ENCODE data around the gene FAM117A.
"Not testable (repeated sequence)": the region's sequence is repeated elsewhere in the genome, so short reads cannot be mapped to it uniquely, and the experiment has no call there.

Gene FAM117A

DNA sequence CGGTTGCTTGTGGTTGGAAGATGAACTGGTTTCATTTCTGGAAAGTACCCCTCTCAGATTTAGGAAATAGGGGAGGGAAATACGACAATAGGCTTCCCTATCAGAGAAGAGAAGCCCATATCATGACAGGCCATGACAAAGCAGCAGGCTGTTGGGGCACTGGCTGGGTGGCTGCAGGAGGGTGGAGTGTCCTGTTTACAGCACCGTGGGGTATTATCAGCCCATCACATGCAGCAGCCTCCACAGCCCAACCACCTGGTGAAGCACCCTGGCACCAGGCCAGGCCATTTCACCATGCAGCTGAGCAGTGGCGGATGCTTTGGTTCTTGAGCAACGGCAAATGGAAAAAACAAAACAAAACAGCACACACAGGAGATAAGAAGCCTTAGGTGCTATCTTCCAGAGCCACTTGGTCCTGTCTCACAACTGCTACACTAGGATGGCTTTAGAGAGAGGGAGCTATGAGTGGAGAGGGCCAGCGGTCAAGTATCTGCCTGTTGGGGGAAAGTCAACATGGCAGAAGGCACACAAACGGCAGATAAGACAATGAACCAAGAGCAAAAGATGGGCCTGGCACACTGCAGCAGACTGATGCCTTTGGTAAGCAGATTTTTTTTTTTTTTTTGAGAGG lies 24.2 kb downstream of the FAM117A start:
- DNase-seq = peak; percentile 85
- Mint-ChIP-seq H3K27me3 (no peaks in the 10 kb centered on the region), H3K36me3 (ENCODE audit: low read depth) (peaks cover 10% of the 10 kb centered on the region), H3K4me3 (peak overlapping the region; percentile 79), H3K27ac (peak overlapping the region; percentile 92), H3K4me1 (peaks cover 81% of the 10 kb centered on the region), H3K9me3 (no peaks in the 10 kb centered on the region)
- ATAC-seq = peak; percentile 97

DNA sequence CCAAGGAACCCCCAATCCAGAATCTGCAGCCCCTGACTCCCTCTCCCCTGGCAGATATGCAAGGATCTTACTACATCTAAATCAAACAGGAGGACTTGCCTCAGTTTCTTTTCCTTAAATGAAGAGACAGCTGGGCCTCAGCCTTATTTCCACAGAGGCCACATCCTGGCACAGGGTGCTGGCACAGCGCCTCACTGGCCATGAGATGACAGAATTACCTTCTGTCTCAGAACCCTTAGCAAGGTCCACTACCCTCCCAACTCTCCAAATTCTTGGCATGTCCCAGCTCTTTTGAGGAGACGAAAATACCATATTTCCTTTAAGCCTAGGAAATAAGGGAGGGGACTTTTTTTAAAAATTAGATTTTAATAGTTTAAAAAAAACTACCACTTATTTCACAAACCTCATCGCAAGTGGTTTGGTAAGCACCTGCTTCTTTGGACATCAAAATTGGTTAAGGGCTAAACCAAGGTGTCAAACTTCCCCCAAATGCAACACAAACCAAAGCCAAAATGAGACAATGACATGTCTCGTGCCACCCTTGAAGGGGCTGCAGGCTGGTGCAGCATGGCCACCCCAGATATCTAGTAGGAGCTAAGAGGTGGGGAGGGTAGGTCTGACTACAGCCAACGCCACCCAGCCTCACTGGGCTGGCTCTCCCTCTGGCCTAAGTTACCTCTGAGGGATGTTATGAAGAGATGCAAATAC lies 25.3 kb downstream of the FAM117A start:
- peak overlapping the region; percentile 92 for H3K27ac Mint-ChIP-seq
- no peaks in the 10 kb centered on the region for H3K27me3 Mint-ChIP-seq
- H3K4me1 Mint-ChIP-seq = peaks cover 75% of the 10 kb centered on the region
- no peak for ATAC-seq
- DNase-seq = no peak
- no peaks in the 10 kb centered on the region for H3K9me3 Mint-ChIP-seq
- peak overlapping the region; percentile 79 for H3K4me3 Mint-ChIP-seq
- peaks cover 13% of the 10 kb centered on the region for H3K36me3 Mint-ChIP-seq (ENCODE audit: low read depth)

DNA sequence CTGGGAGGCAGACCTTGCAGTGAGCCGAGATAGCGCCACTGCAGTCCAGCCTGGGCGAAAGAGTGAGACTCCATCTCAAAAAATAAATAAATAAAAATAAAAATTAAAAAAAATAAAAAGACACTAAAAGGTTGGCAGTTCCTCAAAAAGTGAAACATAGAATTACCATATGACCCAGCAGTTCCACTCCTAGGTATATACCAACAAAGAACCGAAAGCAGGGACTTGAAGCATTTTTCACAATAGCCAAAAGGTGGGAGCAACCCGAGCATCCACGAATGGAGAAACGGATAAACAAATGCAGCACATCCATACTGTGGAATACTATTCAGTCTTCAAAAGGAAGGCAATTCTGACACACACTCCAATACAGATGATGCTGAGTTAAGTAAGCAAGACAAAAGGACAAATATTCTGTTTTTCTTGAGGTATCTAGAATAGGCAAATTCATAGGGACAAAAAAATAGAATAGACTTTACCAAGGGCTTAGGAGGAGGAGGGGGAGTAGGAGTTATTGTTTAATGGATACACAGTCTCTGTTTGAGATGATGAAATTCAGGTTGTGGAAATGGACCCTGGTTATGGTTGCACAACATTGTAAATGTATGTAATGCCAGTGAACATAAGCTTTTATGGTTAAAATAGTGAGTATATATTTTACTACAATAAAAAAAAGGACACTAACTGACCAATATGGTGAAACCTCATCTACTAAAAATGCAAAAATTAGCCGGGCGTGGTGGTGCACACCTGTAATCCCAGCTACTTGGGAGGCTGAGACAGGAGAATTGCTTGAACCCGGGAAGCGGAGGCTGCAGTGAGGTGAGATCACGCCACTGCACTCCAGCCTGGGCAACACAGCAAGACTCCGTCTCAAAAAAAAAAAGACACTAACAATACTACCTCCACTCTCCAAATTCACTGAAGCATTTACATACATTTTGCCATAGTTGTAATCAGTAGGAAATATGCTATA lies 29.1 kb downstream of the FAM117A start:
- peaks cover 8% of the 10 kb centered on the region for H3K36me3 Mint-ChIP-seq (ENCODE audit: low read depth)
- H3K9me3 Mint-ChIP-seq = no peaks in the 10 kb centered on the region
- no peak overlapping the region for H3K4me3 Mint-ChIP-seq
- no peak overlapping the region for H3K27ac Mint-ChIP-seq
- H3K27me3 Mint-ChIP-seq = no peaks in the 10 kb centered on the region
- ATAC-seq = no peak
- DNase-seq = no peak
- peaks cover 63% of the 10 kb centered on the region for H3K4me1 Mint-ChIP-seq

DNA sequence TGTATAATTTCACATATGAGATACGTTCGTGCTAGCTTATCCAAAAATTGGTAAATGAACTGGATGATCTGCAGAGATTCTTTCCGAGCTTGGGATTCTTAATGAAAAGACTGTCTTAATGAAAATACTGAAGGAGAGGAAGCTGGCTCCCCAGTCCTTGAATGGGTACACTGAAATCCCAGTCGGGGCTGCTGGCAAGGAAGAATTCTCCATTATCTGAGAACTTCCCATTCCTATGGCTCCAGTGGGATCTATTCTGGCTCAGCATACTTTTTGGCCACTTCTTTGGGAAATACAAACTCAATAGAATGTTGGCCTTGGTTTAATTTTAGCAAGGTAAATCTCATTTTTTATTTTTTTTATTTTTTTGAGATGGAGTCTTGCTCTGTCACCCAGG lies 32.5 kb downstream of the FAM117A start:
- H3K27ac Mint-ChIP-seq = peak overlapping the region; percentile 37
- peaks cover 56% of the 10 kb centered on the region for H3K4me1 Mint-ChIP-seq
- H3K36me3 Mint-ChIP-seq (ENCODE audit: low read depth) = peaks cover 15% of the 10 kb centered on the region
- H3K9me3 Mint-ChIP-seq = no peaks in the 10 kb centered on the region
- no peak for DNase-seq
- no peak for ATAC-seq
- H3K4me3 Mint-ChIP-seq = no peak overlapping the region
- no peaks in the 10 kb centered on the region for H3K27me3 Mint-ChIP-seq

DNA sequence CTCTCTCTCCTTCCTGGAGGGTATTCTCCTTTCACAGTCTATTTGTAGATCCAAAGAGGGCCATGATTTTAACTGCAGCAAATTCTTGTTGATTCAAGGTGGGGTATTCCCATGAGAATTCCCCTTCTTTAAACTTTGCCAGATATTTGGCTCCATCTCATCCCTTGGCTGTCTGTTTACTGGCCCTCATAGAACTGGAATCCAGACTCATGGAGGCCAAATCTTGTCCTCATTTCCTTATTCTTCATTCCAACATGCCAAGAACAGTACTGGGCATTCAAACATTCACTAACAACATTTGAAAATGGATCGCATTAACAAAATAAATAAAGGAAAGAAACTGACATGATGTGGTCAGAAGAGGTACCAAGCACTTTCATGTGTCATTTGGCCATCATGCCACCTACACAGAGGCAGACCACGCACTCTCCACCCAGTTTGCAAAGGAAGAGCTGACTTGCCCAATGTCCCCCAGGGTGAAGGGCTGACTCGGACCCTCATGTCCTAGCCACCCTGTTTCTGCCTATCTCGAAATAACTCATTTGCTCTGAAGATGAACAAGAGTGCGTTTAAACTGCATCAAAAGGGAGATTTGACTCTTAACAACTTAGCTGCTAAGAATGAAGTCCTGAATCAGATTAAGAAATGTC lies 33.0 kb downstream of the FAM117A start:
- Mint-ChIP-seq H3K36me3 (ENCODE audit: low read depth) (peaks cover 17% of the 10 kb centered on the region), H3K4me3 (no peak overlapping the region), H3K9me3 (no peaks in the 10 kb centered on the region), H3K27me3 (no peaks in the 10 kb centered on the region), H3K27ac (peak overlapping the region; percentile 37), H3K4me1 (peaks cover 54% of the 10 kb centered on the region)
- no peak for DNase-seq
- ATAC-seq = peak; percentile 46

DNA sequence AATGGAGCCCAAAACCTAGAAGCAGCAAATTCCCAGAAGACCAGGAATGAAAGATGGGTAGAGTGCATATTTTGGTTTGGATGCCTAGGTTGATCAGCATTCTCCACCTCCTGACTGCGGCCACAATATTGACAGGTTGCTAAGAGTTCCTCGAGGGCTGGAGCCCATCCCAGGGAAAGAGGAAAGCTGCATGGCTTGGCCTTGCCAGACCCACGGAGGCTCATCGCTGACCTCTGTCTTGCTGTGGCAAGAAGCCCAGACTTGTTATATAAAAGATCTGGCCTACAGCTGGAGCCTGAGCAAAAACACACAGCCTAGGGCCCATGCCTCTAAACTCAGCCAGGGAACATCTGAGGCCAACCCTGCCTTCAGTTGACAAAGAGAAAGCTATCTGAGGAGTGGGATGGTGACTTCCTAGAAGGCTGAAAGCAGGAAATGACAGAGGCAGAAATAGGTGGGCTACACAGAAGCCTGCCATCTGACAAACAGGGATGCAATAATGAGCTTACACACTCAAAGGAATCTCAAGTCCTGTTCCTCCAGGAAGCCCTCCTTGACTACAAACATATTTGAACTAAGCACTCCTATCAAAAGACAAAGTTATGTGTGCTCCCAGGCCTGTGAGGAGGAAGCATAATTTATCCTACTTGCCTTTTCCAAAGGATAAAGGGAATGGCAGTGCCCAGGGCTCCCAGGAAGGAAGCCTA lies 33.7 kb downstream of the FAM117A start:
- no peak for DNase-seq
- peaks cover 55% of the 10 kb centered on the region for H3K4me1 Mint-ChIP-seq
- H3K4me3 Mint-ChIP-seq = no peak overlapping the region
- H3K36me3 Mint-ChIP-seq (ENCODE audit: low read depth) = peaks cover 22% of the 10 kb centered on the region
- no peaks in the 10 kb centered on the region for H3K9me3 Mint-ChIP-seq
- no peak for ATAC-seq
- peak overlapping the region; percentile 40 for H3K27ac Mint-ChIP-seq
- no peaks in the 10 kb centered on the region for H3K27me3 Mint-ChIP-seq

DNA sequence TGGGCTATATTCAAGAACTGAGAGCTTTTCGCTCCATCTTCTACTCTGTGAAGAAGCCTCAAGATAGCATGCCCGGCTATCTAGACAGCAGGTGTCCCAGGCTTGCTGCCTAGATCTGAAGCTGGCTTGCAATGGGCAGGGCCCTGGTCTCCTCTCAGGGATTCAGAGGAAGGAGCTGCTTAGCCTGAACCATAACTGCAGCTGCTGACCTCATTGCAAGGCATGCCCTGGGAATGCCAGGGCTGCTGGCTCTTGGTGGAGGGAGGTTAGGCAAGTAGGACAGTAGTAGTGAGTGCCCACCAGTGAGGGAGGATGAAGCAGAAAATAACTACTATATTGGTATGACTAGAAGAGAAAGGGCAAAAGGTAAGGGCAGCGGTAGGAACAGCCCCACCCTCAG lies 34.9 kb downstream of the FAM117A start:
- H3K27me3 Mint-ChIP-seq = no peaks in the 10 kb centered on the region
- no peak overlapping the region for H3K4me3 Mint-ChIP-seq
- DNase-seq (no peak), ATAC-seq (no peak)
- H3K36me3 Mint-ChIP-seq (ENCODE audit: low read depth) = peaks cover 21% of the 10 kb centered on the region
- no peaks in the 10 kb centered on the region for H3K9me3 Mint-ChIP-seq
- H3K27ac Mint-ChIP-seq = peak overlapping the region; percentile 10
- H3K4me1 Mint-ChIP-seq = peaks cover 58% of the 10 kb centered on the region

DNA sequence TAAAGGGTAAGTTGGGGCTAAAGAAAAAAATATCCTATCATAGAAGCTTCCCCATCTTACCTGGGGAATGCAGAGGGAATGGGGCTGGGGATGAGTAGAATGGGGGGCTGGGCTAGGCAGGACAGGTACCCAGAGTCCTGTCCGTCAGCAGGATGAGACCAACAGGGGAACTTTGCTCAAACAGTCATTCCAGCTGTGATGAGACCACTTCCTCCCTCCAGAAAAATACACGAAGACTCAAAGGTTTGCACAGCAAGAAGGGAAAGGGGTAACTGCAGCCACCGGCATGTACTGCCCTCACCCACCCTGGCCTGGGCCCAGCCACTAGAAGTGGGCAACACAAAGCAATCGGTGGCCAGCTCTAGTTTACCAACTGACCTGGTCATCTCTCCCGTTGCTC lies 35.5 kb downstream of the FAM117A start:
- Mint-ChIP-seq H3K27ac (peak overlapping the region; percentile 29), H3K4me3 (no peak overlapping the region), H3K4me1 (peaks cover 62% of the 10 kb centered on the region), H3K36me3 (ENCODE audit: low read depth) (peaks cover 21% of the 10 kb centered on the region), H3K27me3 (no peaks in the 10 kb centered on the region), H3K9me3 (no peaks in the 10 kb centered on the region)
- DNase-seq (no peak), ATAC-seq (no peak)

DNA sequence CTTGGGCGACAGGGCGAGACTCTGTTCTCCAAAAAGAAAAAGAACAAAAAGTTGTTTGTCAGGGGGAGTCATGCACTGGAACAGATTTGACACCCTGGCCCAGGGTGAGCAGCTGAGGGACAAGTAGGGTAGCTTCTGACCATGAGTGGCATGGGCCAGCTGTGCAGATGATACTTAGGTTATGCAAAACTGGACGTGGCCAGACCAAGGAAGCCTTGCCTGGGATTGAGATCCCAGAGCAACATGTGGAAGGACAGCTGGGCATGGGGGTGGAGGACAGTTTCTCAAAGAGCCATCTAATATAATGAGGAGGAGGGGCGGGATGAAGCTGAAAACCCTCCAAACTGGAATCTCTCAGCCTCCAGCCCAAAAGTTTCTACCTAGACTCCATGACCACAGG lies 36.6 kb downstream of the FAM117A start:
- Mint-ChIP-seq H3K4me3 (no peak overlapping the region), H3K36me3 (ENCODE audit: low read depth) (peaks cover 21% of the 10 kb centered on the region), H3K9me3 (no peaks in the 10 kb centered on the region), H3K4me1 (peaks cover 57% of the 10 kb centered on the region), H3K27ac (no peak overlapping the region), H3K27me3 (no peaks in the 10 kb centered on the region)
- DNase-seq (no peak), ATAC-seq (no peak)

DNA sequence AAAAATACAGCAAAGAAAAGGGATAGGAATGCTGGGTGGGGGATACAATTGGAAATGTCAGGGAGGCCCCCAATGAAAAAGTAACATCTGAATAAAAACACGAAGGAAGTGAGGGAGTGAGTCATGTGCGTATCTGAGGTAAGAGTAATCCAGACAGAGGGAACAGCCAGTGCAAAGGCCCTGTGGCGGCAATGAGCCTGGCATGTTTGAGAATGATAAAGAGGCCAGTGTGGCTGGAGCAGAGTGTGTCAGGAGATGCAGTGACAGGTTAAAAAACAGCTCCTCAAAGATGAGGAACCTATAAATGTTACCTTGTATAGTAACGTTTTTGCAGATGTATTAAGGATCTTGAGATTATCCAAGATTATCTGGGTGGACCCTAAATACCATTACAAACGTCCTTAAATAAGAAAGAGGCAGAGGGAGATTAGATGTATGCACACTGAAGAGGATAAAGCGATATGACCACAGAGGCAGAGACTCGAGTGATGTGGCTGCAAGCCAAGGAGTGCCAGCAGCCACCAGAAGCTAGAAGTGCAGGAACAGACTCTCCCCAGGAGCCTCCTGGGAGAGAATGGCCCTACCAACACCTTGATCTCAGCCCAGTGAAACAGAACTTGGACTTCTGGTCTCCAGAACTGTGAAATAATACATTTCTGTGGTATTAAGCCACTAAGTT lies 38.3 kb downstream of the FAM117A start:
- Mint-ChIP-seq H3K4me1 (peaks cover 46% of the 10 kb centered on the region), H3K36me3 (ENCODE audit: low read depth) (peaks cover 21% of the 10 kb centered on the region), H3K27ac (peak overlapping the region; percentile 25), H3K4me3 (no peak overlapping the region), H3K27me3 (no peaks in the 10 kb centered on the region), H3K9me3 (no peaks in the 10 kb centered on the region)
- DNase-seq (no peak), ATAC-seq (no peak)

DNA sequence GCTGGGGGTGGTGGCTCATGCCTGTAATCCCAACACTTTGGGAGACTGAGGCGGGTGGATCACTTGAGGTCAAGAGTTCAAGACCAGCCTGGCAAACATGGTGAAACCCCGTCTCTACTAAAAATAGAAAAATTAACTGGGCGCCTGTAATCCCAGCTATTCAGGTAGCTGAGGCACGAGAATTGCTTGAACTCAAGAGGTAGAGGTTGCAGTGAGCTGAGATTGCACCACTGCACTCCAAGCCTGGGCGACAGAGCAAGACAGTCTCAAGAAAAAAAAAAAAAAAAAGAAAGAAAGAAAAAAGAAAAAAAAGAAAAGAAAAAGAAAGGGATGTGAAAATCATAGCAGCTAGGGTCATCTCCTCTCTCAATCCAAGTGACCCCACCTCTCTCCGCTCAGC lies 39.4 kb downstream of the FAM117A start:
- not testable (repeated sequence) for DNase-seq, H3K9me3 Mint-ChIP-seq, ATAC-seq, H3K27me3 Mint-ChIP-seq, H3K4me3 Mint-ChIP-seq
- Mint-ChIP-seq H3K27ac (peak overlapping the region; percentile 25), H3K4me1 (peaks cover 36% of the 10 kb centered on the region), H3K36me3 (ENCODE audit: low read depth) (peaks cover 24% of the 10 kb centered on the region)

DNA sequence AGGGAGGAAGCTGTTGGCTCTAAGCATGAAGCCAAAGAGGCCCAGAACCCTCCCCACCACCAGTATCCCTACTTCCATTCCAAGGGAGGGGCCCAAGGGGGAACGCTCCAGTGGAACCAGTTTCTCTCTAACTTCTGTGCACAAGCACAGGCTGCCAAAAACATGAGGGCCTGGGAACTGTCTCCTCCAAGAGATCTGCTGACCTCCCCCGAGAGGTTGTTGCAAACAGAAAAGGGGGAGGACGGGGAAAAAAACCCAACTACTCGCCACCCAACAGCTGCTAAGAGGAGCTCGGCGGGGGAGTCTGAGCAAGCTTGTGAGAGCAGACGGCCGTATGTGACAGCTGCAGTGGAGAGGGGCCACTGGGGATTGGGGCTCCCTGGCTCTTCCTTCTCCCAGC lies 40.5 kb downstream of the FAM117A start:
- H3K4me3 Mint-ChIP-seq = no peak overlapping the region
- peaks cover 25% of the 10 kb centered on the region for H3K4me1 Mint-ChIP-seq
- no peaks in the 10 kb centered on the region for H3K27me3 Mint-ChIP-seq
- peak overlapping the region; percentile 27 for H3K27ac Mint-ChIP-seq
- DNase-seq = no peak
- peaks cover 27% of the 10 kb centered on the region for H3K36me3 Mint-ChIP-seq (ENCODE audit: low read depth)
- H3K9me3 Mint-ChIP-seq = no peaks in the 10 kb centered on the region
- no peak for ATAC-seq

DNA sequence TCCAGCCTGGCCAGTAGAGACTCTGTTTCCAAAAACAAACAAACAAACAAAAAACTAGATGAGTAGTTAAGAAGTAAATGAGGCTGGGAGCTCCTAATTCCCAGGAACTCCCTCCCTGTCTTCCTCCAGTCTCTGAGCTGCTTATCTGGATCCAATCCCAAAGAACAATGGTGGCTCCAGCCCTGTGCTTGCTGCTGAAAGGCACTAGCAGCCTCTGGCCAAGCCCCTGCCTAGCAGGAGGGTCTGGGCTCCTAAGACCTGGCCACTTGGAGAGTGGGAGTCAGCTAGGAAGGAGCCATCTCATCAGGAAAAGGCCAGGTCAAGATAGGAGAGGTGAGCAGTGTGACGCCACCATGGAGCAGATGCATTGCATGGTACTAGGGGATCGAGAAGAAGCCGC lies 41.9 kb downstream of the FAM117A start:
- H3K27ac Mint-ChIP-seq = no peak overlapping the region
- no peaks in the 10 kb centered on the region for H3K27me3 Mint-ChIP-seq
- no peak for DNase-seq
- no peak for ATAC-seq
- peaks cover 34% of the 10 kb centered on the region for H3K36me3 Mint-ChIP-seq (ENCODE audit: low read depth)
- H3K4me3 Mint-ChIP-seq = no peak overlapping the region
- peaks cover 27% of the 10 kb centered on the region for H3K4me1 Mint-ChIP-seq
- H3K9me3 Mint-ChIP-seq = no peaks in the 10 kb centered on the region

All from activated naive CD8-positive, alpha-beta T cell treated with anti-CD3 and anti-CD28 coated beads, Interleukin-2, amount 50 U/mL, for 24 hours (primary cell).